HG02981 (cell line): ENCODE data around the gene SPSB2.
"Not testable (repeated sequence)": the region's sequence is repeated elsewhere in the genome, so short reads cannot be mapped to it uniquely, and the experiment has no call there.

Experiments
- ATAC-seq: cut with Tn5 transposase; IDR thresholded peaks from one replicate; pipeline ENCODE4 v1.9.1; 2021; ENCODE audit warnings: mild to moderate bottlenecking, moderate library complexity; ENCODE audit not compliant: unreplicated experiment

The SPSB2 gene

DNA sequence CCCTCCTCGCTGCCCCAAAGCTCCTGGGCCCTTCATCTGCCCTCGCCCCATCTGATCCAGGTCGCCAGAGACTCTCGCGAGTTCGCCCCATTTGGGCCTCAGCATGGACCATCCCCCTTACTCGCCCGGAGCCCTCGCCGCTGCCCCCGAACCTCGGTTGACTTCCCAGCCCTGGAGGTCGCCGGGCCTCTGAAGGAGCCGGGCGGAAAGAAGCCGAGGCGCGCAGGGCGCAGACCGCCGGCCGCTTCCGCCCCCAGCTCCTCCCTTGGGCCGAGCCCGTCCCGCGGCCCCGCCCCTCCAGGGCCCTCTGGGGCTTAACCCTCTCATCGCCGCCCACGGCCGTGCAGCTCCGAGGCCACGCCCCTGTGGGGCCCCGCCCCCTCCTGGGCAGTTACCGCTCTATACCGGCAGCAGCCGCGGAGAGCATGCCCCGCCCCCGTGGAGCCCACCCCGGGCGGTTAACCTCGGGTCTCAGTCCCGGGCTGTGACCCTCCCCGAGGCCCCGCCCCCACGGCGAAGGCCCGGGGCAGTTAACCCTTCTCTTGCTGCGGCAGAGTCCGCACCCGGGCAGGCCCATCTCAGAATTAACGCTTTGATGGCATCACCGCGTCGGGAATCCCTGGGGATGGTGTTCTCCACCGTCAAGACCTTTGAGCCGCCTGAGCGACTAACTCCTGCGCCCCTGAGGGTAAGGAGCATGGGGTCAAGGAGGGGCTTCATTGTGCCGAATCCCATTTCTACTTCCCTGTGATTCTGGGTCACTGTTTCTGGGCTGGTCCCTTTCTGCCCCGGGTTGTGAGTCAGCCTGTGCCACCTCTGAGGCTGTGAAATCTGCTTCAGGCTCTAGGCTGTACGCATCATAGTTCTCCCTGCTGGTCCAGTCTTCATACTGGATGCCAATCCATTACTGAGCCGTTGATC, at the start of gene SPSB2:
Gene SPSB2, minus strand, starts transcription at position 210 of the 921 bp plus-strand sequence. CDS start 402 bp downstream, outside the sequence.
- ATAC-seq, result peak; percentile 67

DNA sequence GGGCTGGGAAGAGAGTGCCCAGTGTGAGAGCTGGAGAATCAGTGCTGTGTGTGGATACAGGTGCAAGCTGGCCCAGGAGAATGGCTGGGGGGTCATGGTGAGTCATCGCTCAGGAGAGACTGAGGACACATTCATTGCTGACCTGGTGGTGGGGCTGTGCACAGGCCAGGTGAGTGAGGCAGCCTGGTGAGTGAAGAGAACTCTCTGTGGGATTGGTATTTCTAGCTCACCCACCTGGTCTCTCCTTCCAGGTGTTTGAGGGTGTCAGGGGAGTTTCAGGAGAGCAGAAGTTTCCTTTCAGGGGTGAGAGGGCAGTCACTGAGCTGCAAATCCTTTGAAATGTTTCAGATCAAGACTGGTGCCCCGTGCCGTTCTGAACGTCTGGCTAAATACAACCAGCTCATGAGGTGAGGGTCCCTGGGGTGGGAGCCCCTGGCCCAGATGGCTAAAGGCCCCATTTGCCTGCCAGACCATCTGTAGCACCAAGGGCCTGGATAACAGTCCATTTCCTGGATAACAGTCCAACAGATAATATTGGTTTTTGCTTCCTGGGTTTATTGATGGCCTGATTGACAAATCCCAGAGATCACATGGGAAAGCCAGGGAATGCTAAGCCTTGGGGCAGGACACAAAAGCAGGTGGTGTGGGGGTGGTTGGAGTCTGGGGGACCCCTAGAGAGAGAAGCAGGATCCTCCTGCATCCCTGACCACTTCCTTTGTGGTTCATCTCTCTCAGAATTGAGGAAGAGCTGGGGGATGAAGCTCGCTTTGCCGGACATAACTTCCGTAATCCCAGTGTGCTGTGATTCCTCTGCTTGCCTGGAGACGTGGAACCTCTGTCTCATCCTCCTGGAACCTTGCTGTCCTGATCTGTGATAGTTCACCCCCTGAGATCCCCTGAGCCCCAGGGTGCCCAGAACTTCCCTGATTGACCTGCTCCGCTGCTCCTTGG, 49.2 kb upstream of the SPSB2 start:
- no peak for ATAC-seq

GRCh38 chr12:6921539-6921938, 48.4 kb upstream of the SPSB2 start:
- ATAC-seq, result no peak

DNA sequence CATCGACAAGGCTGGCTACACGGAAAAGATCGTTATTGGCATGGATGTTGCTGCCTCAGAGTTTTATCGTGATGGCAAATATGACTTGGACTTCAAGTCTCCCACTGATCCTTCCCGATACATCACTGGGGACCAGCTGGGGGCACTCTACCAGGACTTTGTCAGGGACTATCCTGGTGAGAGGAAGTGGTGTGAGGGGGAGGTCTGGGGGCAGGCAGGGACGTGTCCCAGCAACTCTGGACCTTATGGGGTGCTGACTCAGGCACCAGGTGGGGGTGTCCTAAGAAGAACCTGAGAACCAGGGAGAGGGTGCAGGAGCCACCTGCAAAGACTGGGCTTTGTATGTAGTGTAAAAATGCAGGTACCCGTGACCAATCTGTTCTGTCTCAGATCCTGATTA, 46.5 kb upstream of the SPSB2 start:
- no peak for ATAC-seq

- no peak for ATAC-seq
These were observed 44.6 kb upstream of the SPSB2 start for GRCh38 chr12:6917491-6918231.

DNA sequence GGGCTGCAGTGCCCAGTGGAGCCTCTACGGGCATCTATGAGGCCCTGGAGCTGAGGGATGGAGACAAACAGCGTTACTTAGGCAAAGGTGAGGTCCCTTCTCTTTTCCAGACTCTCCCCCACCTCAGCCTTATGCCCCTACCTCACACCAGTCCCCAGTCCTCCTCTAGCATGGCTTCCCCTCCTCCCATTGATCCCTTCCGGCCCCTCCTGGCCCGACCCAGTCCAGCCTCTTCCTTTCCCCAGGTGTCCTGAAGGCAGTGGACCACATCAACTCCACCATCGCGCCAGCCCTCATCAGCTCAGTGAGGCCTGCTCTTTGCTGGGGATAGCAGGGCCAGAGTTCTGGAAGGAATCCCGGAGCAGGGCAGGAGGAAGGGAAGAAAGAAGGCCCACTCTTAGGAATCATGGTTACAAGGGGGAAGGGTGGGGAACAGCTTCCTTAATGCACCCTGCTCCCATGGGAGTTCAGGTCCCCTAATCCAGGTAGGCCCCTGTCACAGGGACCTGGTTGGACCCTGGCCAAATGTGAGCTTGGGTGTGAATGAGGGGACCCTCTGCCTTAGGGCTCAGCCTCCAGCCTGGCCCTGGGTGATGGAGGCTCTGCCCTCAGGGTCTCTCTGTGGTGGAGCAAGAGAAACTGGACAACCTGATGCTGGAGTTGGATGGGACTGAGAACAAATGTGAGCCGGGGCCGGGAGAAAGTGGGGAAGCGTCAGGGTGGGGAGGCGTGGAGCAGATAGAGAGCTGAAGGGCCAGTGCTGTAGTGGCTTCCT, 43.5 kb upstream of the SPSB2 start:
- no peak for ATAC-seq

- ATAC-seq, result no peak
These were observed 42.7 kb upstream of the SPSB2 start for GRCh38 chr12:6915789-6916285.

DNA sequence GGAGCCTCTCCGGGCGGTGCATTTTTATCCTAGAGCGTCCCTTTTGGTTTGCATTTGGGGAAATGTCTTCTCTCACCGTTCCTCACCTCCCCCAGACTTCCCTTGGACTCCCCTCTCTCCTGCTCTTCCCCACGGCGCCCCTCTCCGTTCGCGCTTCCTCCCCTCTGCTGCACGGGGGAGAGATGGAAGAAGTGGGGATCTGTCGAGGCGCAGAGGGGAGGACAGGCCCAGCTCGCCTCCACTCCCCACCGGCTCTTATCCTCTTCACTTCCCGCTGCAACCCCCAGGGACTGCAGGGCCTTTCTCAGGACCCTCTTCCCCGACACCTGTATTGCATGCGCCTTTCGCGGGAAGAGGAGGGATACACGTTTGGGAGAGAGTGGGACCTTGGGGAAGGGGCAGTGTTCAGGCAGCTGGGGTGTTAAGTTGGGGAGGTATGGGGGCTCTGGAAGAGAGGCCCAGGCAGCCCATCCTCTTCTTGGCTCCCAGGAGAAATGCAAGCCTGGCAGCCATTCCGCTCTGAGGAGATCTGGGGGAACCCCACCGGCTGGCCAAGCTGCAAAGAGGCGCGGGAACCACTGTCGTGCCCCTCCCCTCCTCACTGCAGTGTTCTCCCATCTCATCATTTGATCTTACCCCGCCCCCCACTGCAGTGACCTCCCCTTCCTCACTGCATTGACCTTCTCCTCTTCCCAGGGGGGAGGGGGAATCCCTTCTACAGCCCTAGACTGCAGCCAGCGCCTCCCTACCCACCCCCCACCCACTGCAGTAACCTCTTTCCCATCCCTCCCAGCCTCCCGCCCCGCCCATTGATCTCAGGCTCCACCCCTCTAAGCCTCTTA, 42.1 kb upstream of the SPSB2 start:
- no peak for ATAC-seq

- peak; percentile 72 for ATAC-seq
These were observed 41.3 kb upstream of the SPSB2 start, which contains the start of gene ENO2 for GRCh38 chr12:6914246-6914946. TSS of gene ENO2 (plus strand) at chr12:6914580. CDS start at chr12:6915833, 1,253 bp downstream.

DNA sequence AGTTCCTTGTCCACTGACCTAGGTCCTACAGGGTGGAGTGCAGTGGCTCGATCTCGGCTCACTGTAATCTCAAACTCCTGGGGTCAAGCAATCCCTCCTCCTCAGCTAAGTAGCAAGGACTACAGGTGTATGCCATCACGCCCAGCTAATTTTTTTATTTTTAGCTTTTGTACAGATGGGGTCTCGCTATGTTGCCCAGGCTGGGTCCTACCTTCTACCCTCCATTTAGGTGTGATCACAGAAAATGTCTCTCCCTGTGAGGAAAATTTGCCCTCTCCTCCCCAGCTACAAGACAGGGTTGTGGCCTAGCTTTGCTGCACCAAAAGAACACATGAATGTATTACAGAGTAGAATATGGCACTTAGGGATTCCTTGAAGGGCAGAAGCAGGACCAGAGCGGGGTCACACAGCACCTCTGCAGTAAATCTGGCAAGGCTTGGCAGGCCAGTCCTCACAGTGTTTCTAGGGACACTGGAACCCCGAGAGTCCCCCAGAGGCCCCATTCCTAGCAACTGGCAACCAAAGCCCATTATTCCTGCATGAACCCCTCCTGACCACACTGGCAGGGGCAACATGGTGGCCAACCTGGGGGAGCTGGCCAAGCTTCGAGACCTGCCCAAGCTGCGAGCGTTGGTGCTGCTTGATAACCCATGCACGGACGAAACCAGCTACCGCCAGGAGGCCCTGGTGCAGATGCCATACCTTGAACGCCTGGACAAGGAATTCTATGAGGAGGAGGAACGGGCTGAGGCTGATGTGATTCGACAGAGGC, 39.2 kb upstream of the SPSB2 start:
- ATAC-seq, result no peak

DNA sequence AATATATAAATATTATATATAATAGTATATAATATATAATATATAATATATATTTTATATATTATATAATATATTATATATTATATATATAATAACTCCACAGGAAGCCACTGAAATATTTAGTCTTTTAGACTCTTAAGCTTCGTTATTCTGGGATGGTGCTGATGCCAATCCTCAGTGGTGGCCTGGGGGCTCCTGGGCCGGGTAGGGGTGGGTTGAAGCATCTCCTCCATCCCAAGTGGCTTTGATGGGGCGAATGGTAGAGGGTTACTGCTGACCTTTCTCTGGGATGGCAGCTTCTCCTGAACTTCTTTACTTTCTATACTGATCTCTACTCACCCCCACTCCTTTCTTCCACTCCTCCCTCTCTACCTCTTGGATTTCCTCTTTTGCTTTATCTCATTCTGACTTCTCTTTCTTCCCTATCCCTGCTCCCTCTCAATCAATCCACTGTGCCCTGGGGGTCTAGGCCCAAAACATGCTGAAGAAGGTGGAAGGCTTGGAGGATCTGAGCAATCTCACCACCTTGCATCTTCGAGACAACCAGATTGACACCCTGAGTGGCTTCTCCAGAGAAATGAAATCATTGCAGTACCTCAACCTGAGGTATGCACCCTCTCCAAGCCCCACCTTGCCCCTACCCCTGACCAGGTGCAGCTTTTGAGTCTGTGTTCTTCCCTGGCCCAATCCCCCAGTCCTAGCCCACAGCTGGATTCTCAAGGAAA, 36.5 kb upstream of the SPSB2 start:
- ATAC-seq, result no peak

GRCh38 chr12:6908141-6908540, 35.0 kb upstream of the SPSB2 start:
- ATAC-seq, result not testable (repeated sequence)

DNA sequence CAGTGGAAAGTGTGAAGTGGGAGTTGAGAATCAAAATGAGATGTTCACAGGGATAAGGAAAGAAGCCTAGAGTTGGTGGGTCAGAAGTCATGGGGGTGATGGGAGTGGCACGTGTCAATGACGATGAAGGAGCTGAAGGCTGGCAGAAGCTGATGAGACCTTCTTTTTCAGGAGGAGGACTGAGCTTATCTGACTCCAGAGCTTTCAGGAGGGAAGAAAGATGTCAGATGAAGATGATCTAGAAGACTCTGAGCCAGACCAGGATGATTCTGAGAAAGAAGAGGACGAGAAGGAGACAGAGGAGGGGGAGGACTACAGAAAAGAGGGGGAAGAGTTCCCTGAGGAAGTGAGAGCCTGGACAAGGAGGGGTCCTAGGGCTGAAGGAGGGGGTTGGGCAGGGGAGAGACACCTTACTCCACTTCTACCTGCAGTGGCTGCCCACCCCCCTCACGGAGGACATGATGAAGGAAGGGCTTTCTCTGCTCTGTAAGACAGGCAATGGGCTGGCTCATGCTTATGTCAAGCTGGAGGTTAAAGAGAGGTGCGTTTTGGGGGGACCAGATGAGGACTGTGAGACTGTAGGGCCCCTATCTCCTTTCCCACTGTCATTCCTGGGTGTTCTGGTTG, 32.4 kb upstream of the SPSB2 start:
- ATAC-seq, result no peak

- peak; percentile 93 for ATAC-seq
These were observed 31.5 kb upstream of the SPSB2 start, which contains the start of gene LRRC23 for GRCh38 chr12:6904280-6905276. TSS of gene LRRC23 (plus strand) at chr12:6904822. CDS start at chr12:6905634, 812 bp downstream.

DNA sequence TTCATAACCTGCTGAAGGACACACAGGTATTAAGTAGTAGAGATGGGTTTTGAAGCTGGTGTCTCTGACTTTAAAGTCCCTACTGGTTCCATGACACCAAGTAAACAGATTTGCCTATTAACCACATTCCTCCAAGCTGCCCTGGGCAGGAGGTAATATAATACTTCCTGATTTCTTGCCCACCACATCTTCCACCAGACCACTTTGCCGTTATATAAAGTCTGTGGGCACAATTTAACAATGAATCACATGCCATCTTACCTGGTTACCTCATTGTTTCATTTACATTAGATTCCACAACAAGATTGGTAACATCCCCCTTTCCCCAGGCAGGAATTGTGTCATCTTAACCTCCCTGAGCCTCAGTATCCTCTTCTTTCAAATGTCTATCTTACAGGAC, 30.6 kb upstream of the SPSB2 start:
- no peak for ATAC-seq
